Skin epidermis (tissue), 12 donors: Measurements from ENCODE around the gene IGFBP1.
A peak's percentile ranks its signal among the peaks of the same experiment; 100 is the strongest.
"Not testable (repeated sequence)": the region's sequence is repeated elsewhere in the genome, so short reads cannot be mapped to it uniquely, and the experiment has no call there.

Experiments
- H3K27ac ChIP-seq, 21 experiments: fragments of 200-600 bp; sonication (generic) in 11 of 21; one replicate each; pipeline ENCODE4 v1.5.0; 2020; ENCODE audit warnings: mild to moderate bottlenecking in 3 of 21, inconsistent platforms in 2 of 21, moderate library complexity in 2 of 21
- H3K4me3 ChIP-seq, 7 experiments: fragments of 200-600 bp; sonication (generic) in 2 of 7; one replicate each; pipeline ENCODE4 v1.5.0; 2020; ENCODE audit warnings: inconsistent platforms in 2 of 7, mild to moderate bottlenecking in 2 of 7, moderate library complexity in 1 of 7

Gene IGFBP1

DNA sequence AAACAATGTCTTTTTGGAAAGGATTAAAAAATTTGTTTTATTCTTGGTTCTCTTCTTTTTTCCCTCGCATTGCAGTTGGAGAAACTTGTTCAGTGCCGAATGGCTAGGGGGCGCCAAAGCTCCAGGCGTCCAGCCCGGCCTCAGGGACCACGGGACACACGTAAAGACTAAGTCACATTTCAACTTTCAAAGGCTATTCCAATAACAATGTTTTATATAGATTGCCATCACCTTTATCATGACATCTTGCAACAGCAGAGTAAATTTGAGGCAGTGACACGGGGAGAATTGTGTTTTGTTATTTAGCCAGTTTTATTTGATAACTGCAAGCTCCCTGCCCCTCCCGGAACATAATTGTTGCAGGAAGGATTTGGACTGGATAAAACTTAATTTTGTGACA is 35.0 kb downstream of the IGFBP1 start:
- peak overlapping the region in 1 of 21 experiments; percentile 49 for H3K27ac ChIP-seq
- H3K4me3 ChIP-seq, result no peak overlapping the region

- no peak overlapping the region for H3K4me3 ChIP-seq
Observed at GRCh38 chr7:45923818-45924217, 35.5 kb downstream of the IGFBP1 start.

GRCh38 chr7:45924283-45924682 is 36.0 kb downstream of the IGFBP1 start:
- Histone ChIP-seq H3K27ac (no peak overlapping the region), H3K4me3 (no peak overlapping the region)

More at GRCh38 chr7:45923818-45924217, 35.5 kb downstream of the IGFBP1 start:
- no peak overlapping the region for H3K27ac ChIP-seq

DNA sequence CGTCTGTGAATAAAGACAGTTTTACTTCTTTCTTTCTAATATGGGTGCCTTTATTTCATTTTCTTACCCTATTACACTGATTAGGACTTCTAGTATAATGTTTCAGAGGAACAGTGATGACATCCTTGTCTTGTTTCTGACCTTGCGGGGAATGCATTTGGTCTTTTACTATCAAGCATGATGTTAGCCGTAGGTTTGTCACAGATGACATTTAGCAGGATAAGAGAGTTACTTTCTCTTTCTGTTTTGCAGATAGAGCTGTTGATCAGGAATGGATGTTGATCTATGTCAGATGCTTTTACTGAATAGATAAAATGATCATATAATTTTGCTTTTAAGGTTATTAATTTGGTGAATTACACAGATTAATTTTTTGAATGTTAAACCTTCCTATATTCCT is 39.4 kb downstream of the IGFBP1 start:
- Histone ChIP-seq H3K4me3 (no peak overlapping the region), H3K27ac (no peak overlapping the region)

GRCh38 chr7:45930967-45931366 is 42.7 kb downstream of the IGFBP1 start:
- Histone ChIP-seq H3K27ac (no peak overlapping the region), H3K4me3 (no peak overlapping the region)

GRCh38 chr7:45937301-45937700 is 49.0 kb downstream of the IGFBP1 start:
- Histone ChIP-seq H3K27ac (no peak overlapping the region), H3K4me3 (no peak overlapping the region)

- Histone ChIP-seq H3K4me3 (no peak overlapping the region), H3K27ac (no peak overlapping the region)
Observed at GRCh38 chr7:45937862-45938261, 49.6 kb downstream of the IGFBP1 start.

GRCh38 chr7:45938626-45939302 is 50.5 kb downstream of the IGFBP1 start:
- Histone ChIP-seq H3K27ac (no peak overlapping the region), H3K4me3 (no peak overlapping the region)

DNA sequence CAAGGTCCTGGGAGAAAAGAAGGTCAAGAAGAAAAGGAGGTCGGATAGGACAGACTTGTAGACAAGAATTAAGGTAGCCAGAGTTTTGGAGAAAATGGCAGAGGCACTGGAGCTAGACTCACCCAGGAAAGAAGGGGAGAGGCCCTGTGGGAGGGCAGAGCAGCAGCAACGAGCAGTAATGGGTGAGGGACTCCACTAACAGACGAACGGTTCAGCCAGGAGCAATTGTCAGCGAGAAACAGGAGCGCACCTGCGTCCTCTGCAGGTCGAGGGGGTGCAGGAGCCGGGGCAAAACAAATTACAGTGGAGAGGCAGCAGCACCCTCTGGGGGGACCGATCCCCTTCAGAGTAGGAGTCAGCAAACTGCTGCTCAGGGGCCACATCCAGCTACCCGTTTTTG is 51.3 kb downstream of the IGFBP1 start:
- Histone ChIP-seq H3K27ac (no peak overlapping the region), H3K4me3 (no peak overlapping the region)

DNA sequence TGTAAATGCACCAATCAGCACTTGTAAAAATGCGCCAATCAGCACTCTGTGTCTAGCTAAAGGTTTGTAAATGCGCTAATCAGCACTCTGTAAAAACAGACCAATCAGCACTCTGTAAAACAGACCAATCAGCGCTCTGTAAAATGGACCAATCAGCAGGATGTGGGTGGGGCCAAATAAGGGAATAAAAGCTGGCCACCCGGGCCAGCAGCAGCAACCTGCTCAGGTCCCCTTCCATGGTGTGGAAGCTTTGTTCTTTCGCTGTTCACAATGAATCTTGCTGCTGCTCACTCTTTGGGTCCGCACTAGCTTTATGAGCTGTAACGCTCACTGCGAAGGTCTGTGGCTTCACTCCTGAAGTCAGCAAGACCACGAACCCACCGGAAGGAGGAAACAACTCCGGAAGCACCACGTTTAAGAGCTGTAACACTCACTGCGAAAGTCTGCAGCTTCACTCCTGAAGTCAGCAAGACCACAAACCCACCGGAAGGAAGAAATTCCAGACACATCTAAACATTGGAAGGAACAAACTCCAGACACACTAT is 52.0 kb downstream of the IGFBP1 start:
- H3K4me3 ChIP-seq, result peak overlapping the region in 1 of 7 experiments; percentile 2
- H3K27ac ChIP-seq, result not testable (repeated sequence)

- H3K27ac ChIP-seq, result no peak overlapping the region
- H3K4me3 ChIP-seq, result peak overlapping the region in 1 of 7 experiments; percentile 2
Observed at GRCh38 chr7:45940939-45941338, 52.7 kb downstream of the IGFBP1 start.
